ENCODE data around the gene KLHL29.

GRCh38 chr2:23603581-23603980 is 218.6 kb downstream of the KLHL29 start:
- no peak for TF ChIP-seq POLR2AphosphoS5 (IDR thresholded peaks at IDR 0.05; ENCODE audit: low read depth, low read length)
- no peak for TF ChIP-seq FOSL2 (IDR thresholded peaks at IDR 0.05; ENCODE audit: borderline replicate concordance, low read depth)
- no peak for TF ChIP-seq EP300 (IDR thresholded peaks at IDR 0.05; ENCODE audit: borderline replicate concordance in 1 of 2, low read depth in 1 of 2, low read length in 1 of 2)
- TF ChIP-seq RFX5 (IDR thresholded peaks at IDR 0.05; ENCODE audit: low read length), result no peak
- TF ChIP-seq CTCF (IDR thresholded peaks at IDR 0.05), result no peak
- TF ChIP-seq USF1 (IDR thresholded peaks at IDR 0.05; ENCODE audit: borderline replicate concordance, low read depth), result no peak
- no peak for TF ChIP-seq RAD21 (IDR thresholded peaks at IDR 0.05; ENCODE audit: low read length)
- TF ChIP-seq ZBTB33 (IDR thresholded peaks at IDR 0.05; ENCODE audit: borderline replicate concordance, low read depth), result no peak
- TF ChIP-seq TEAD4 (IDR thresholded peaks at IDR 0.05; ENCODE audit: borderline replicate concordance, insufficient read depth), result no peak
- no peak for TF ChIP-seq MXI1 (IDR thresholded peaks at IDR 0.05; ENCODE audit: low read depth, low read length)

Data from SK-N-SH (cell line).